Cardiac fibroblast (primary cell): ENCODE measurements around the gene RGL1.

Experiments
- DNase-seq, 2 donors: peaks; one replicate each; pipeline versions ENCODE4 v3.0.0 to v3.0.0-alpha.2; 2010; ENCODE audit warnings: low read depth in 2 of 2
- H3K4me3 ChIP-seq, 2 donors: replicated peaks in 1 of 2; 1 replicate in 1 of 2; 2 replicates in 1 of 2; pipeline ENCODE4 v1.5.1; 2011; ENCODE audit warnings: low read depth in 2 of 2, low read length in 2 of 2, mild to moderate bottlenecking in 2 of 2, moderate library complexity in 1 of 2
- TF ChIP-seq, protein P1 (sequence below): IDR thresholded peaks from one replicate; pipeline ENCODE4 v1.5.1; 2011; ENCODE audit warnings: low read depth, mild to moderate bottlenecking, low read length, inconsistent platforms

RGL1 gene

GRCh38 chr1:183840140-183840539 is 35.2 kb downstream of the RGL1 start:
- H3K4me3 ChIP-seq = no peak overlapping the region
- TF ChIP-seq, protein P1, sequence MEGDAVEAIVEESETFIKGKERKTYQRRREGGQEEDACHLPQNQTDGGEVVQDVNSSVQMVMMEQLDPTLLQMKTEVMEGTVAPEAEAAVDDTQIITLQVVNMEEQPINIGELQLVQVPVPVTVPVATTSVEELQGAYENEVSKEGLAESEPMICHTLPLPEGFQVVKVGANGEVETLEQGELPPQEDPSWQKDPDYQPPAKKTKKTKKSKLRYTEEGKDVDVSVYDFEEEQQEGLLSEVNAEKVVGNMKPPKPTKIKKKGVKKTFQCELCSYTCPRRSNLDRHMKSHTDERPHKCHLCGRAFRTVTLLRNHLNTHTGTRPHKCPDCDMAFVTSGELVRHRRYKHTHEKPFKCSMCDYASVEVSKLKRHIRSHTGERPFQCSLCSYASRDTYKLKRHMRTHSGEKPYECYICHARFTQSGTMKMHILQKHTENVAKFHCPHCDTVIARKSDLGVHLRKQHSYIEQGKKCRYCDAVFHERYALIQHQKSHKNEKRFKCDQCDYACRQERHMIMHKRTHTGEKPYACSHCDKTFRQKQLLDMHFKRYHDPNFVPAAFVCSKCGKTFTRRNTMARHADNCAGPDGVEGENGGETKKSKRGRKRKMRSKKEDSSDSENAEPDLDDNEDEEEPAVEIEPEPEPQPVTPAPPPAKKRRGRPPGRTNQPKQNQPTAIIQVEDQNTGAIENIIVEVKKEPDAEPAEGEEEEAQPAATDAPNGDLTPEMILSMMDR = no peak
- peak in 1 of 2 donors; percentile 61 for DNase-seq

DNA sequence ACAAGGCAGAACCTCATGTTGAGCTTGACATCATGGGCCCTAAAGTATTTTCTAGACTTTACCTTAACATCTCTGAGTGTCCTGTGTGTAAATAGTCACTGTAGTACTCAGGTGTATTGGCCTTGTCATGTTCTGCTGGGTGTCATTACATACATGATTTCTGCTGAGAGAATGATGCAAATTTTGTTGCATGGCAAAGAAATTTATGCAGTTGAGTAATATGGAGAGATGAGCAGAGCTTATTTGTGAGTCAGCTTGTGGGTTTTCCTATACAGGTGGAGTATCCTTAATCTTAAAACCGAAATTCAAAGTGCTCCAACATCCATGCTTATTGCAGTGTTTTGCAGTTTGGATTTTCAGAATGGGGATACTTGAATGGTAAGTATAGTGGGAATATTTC is 36.6 kb downstream of the RGL1 start:
- TF ChIP-seq, protein P1 = no peak
- no peak overlapping the region for H3K4me3 ChIP-seq
- peak in 1 of 2 donors; percentile 74 for DNase-seq

- TF ChIP-seq, protein P1 = no peak
- peak overlapping the region in 1 of 2 donors; percentile 13 for H3K4me3 ChIP-seq
- DNase-seq = peak; percentile 92 to 99
Measured at GRCh38 chr1:183841950-183842794, 37.3 kb downstream of the RGL1 start.

DNA sequence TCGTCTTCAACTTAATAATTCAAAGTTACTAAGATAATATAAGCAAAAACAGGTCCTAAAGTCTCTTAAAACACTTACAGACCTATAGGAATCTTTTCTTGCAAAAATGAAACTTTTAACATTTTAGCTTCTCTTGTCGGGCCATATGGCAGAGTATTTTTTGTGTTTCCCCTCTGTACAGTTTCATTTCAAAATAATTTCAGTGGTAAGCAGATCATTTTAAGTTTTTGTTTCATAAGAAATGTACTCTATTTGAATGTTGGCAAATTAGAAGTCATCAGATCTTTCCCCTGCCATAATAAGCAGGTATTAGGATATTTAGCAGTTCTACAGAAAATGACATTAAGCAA is 37.9 kb downstream of the RGL1 start:
- H3K4me3 ChIP-seq = peak overlapping the region in 1 of 2 donors; percentile 13
- DNase-seq = no peak
- TF ChIP-seq, protein P1 = no peak

GRCh38 chr1:183844806-183845205 is 39.9 kb downstream of the RGL1 start:
- H3K4me3 ChIP-seq = no peak overlapping the region
- TF ChIP-seq, protein P1 = no peak

DNA sequence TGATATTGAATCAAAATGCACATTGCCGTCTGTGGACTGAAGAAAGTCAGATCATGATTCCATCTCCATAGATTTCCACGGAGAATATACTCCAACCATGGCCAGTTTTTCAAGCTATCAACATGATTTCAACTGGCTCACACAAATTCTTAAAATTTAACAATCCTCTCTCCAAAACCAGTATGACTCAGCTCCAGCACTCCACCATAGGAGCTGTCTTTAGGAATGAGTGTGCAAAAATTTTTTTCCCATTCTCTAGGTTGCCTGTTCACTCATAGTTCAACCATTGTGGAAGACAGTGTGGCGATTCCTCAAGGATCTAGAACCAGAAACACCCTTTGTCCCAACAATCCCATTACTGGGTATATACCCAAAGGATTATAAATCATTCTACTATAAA is 40.8 kb downstream of the RGL1 start:
- TF ChIP-seq, protein P1 = no peak

More at GRCh38 chr1:183844806-183845205, 39.9 kb downstream of the RGL1 start:
- DNase-seq = no peak

More for the DNA sequence above, 40.8 kb downstream of the RGL1 start:
- no peak overlapping the region for H3K4me3 ChIP-seq
- peak; percentile 32 to 67 for DNase-seq
